GM18517 (cell line): ENCODE measurements around the gene ZFP92.
"Not testable (repeated sequence)": the region's sequence is repeated elsewhere in the genome, so short reads cannot be mapped to it uniquely, and the experiment has no call there.

Experiments
- ATAC-seq: cut with Tn5 transposase; IDR thresholded peaks from one replicate; pipeline ENCODE4 v1.9.1; 2021; ENCODE audit warnings: mild to moderate bottlenecking, moderate library complexity; ENCODE audit not compliant: unreplicated experiment

Gene ZFP92

GRCh38 chrX:153384973-153385372 is 26.3 kb upstream of the ZFP92 start:
- ATAC-seq, result not testable (repeated sequence)

GRCh38 chrX:153386097-153386496 is 25.2 kb upstream of the ZFP92 start:
- no peak for ATAC-seq

- no peak for ATAC-seq
Measured at GRCh38 chrX:153387345-153387744, 23.9 kb upstream of the ZFP92 start.

- no peak for ATAC-seq
Measured at GRCh38 chrX:153387987-153388721, 23.1 kb upstream of the ZFP92 start.

DNA sequence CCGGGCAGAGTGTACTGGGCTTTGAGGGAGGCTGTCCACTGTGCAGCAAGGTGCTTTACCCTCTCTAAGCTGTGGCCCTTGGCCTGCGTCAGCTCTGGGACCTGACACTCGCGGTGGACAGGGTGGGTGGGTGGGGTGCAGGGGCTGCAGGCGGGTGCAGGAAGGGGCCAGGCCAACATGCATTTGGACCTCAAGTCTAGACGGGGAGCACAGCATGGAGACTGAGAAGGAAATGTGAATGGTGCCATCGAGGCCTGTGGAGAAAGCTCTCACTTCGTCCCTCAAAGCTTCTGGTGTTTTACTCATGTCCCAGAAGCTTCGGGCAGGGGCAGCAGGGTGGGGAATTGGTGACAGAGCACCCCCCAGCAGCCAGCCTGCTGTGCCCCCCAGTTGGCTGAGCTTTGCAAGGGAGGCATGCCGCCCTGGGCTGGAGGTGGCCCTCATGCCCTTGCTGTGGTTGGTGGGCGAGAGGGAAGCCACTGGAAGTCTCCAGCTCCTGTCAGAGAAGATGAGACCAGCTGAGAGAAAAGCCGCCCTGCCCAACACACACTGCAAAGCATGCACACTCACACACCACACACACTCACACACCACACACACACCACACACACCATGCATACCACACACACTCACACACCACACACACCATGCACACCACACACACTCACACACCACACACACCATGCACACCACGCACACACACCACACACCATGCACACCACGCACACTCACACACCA is 22.4 kb upstream of the ZFP92 start:
- ATAC-seq, result no peak

GRCh38 chrX:153389460-153389768 is 21.9 kb upstream of the ZFP92 start:
- ATAC-seq, result not testable (repeated sequence)

DNA sequence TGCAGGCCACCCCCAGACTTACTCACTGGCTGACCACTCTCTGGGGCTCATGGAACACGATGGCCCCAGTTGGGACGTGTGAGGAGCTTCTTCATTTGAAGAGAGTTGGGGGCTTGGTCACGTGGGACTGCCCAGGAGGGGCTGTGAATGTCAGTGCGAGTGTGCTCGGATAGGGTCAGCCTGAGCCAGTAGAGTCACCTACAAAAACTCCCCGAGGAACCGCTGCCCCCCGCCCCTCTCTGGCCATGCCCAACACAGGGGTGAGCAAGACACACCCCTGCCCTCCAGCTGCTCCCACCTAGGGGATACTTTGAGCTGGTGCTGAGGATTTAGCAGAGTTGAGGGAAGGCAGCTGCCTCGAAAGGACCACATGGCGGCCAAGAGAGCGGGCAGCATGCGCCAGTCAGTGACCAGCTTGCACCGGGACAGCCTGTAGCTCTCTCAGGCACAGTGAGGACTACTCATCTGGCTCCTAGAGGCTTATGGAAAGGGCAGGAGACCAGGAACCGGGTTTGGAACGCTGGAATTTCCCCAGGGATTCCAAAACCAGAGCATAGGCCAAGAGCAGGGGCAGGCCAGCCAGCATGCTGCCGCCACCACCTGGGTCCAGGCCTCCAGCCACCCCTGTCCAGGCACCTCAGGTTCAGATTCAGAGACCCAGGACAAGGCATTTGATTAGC is 18.5 kb upstream of the ZFP92 start:
- no peak for ATAC-seq

GRCh38 chrX:153394612-153395011 is 16.7 kb upstream of the ZFP92 start:
- no peak for ATAC-seq

GRCh38 chrX:153395613-153396319 is 15.5 kb upstream of the ZFP92 start:
- ATAC-seq, result no peak

DNA sequence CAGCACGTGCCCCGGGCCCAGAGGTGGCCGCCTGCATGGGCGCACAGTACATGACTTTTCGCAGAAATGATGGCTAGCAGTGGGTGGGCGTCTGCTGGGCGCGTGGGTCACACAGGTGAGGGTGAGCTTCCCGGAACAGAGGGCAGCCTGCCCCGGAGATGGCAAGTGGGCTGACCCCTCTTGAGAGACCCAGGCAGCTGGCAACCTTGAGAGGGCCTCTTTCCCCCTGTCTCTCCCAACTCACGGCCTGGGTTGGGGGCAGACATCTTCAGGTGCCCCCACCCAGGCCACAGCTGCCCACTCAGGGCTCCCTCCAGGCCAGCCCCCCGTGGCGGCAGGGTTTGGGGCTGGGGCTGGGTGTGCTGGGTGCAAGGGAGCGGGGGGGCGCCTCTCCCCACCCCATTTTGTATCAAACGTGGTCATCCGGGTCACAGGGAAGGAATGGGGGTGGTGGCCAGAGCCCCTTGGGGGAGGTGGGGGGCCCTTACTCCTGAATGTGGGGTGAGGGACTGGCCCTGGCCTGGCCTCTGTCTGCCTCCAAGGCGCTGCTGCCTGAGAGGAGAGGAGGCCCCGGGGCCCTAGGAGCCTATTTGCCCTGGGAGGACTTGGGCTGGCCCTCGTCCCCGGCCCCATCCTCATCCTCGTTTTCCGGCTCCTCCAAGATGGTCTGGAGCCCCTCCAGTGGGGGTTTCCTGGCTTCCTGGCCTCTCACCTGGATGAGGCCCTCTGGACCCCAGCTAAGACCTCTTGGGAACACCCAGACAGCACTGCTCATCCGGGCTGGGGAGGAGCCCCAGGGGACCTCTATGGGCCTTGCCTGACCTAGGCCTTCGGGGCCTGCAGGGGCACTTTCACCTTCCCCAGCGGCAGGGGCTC is 14.7 kb upstream of the ZFP92 start:
- no peak for ATAC-seq

- ATAC-seq, result no peak
Measured at GRCh38 chrX:153397256-153397960, 13.9 kb upstream of the ZFP92 start.

DNA sequence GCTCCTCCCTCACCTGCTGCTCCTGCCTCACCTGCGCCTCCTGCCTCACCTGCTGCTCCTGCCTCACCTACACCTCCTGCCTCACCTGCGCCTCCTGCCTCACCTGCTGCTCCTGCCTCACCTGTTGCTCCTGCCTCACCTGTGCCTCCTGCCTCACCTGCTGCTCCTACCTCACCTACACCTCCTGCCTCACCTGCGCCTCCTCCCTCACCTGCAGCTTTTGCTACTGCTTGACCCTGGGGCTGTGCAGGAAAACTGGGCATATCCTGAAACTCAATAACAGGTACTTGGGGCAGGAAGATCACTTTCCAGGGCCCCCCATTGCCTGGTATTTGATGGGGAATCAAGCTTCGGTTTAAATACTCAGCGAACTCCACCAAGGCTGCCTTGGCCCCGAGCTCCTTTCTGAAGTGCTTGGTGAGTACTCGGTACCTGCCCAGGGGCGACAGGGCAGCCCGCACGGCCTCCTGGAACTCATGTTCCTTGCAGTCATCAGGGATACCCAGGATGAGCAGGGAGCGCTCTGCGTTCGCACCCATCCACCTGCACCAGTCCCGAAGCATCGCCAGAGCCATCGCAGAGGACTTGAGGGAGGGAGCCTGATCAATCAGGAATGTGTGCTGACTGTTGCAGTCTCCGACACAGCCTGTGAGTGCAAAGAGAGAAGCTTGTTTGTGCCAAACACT is 12.9 kb upstream of the ZFP92 start:
- ATAC-seq, result no peak

- no peak for ATAC-seq
Measured at GRCh38 chrX:153400146-153401132, 10.8 kb upstream of the ZFP92 start.

- no peak for ATAC-seq
Measured at GRCh38 chrX:153401133-153401764, 10.0 kb upstream of the ZFP92 start, which contains the start of gene PNMA6E. PNMA6E (minus strand) TSS chrX:153401350; CDS start chrX:153398849, 2,501 bp downstream.

- not testable (repeated sequence) for ATAC-seq
Measured at GRCh38 chrX:153404333-153404732, 6.9 kb upstream of the ZFP92 start.

- ATAC-seq, result no peak
Measured at GRCh38 chrX:153405426-153405825, 5.8 kb upstream of the ZFP92 start.

- no peak for ATAC-seq
Measured at GRCh38 chrX:153406011-153406410, 5.3 kb upstream of the ZFP92 start.
